Activated T-cell treated with anti-CD3 and anti-CD28 coated beads, Interleukin-2, amount 50 U/mL, for 4 hours (primary cell): ENCODE data around the gene TRIM13. TPM values are rescaled to one million over a fixed set of nuclear protein-coding genes. Genes with fewer than 3 reads are reported as not detected.
"Not testable (repeated sequence)": the region's sequence is repeated elsewhere in the genome, so short reads cannot be mapped to it uniquely, and the experiment has no call there.

Experiments used
- ATAC-seq, 2 donors: fragments of 200-7000 bp; cut with Tn5 transposase; one replicate each; pipeline ENCODE4 v1.10.0; 2021
- DNase-seq: peaks from one replicate; pipeline ENCODE4 v3.0.0-alpha.2; 2020
- H3K27me3 Mint-ChIP-seq: one replicate; pipeline ENCODE4 v1.8.0; 2021; ENCODE audit warnings: low read depth, mixed read lengths
- H3K36me3 Mint-ChIP-seq: one replicate; pipeline ENCODE4 v1.8.0; 2022; ENCODE audit warnings: mixed read lengths; ENCODE audit not compliant: insufficient read depth
- H3K4me1 Mint-ChIP-seq: one replicate; pipeline ENCODE4 v1.8.0; 2021; ENCODE audit warnings: low read depth, mixed read lengths
- H3K4me3 Mint-ChIP-seq: one replicate; pipeline ENCODE4 v1.8.0; 2021; ENCODE audit warnings: mild to moderate bottlenecking, moderate library complexity, mixed read lengths
- H3K9me3 Mint-ChIP-seq: one replicate; pipeline ENCODE4 v1.8.0; 2021; ENCODE audit warnings: mixed read lengths
- total RNA-seq, 3 donors: library from RNA; stranded (reverse); gene quantifications; one replicate each; pipeline ENCODE4 v1.2.1, GENCODE V29; 2021

The TRIM13 gene, protein sequence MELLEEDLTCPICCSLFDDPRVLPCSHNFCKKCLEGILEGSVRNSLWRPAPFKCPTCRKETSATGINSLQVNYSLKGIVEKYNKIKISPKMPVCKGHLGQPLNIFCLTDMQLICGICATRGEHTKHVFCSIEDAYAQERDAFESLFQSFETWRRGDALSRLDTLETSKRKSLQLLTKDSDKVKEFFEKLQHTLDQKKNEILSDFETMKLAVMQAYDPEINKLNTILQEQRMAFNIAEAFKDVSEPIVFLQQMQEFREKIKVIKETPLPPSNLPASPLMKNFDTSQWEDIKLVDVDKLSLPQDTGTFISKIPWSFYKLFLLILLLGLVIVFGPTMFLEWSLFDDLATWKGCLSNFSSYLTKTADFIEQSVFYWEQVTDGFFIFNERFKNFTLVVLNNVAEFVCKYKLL
- 10 to 100 TPM; 13.7 to 16.8 (median 15.3) TPM for total RNA-seq

DNA sequence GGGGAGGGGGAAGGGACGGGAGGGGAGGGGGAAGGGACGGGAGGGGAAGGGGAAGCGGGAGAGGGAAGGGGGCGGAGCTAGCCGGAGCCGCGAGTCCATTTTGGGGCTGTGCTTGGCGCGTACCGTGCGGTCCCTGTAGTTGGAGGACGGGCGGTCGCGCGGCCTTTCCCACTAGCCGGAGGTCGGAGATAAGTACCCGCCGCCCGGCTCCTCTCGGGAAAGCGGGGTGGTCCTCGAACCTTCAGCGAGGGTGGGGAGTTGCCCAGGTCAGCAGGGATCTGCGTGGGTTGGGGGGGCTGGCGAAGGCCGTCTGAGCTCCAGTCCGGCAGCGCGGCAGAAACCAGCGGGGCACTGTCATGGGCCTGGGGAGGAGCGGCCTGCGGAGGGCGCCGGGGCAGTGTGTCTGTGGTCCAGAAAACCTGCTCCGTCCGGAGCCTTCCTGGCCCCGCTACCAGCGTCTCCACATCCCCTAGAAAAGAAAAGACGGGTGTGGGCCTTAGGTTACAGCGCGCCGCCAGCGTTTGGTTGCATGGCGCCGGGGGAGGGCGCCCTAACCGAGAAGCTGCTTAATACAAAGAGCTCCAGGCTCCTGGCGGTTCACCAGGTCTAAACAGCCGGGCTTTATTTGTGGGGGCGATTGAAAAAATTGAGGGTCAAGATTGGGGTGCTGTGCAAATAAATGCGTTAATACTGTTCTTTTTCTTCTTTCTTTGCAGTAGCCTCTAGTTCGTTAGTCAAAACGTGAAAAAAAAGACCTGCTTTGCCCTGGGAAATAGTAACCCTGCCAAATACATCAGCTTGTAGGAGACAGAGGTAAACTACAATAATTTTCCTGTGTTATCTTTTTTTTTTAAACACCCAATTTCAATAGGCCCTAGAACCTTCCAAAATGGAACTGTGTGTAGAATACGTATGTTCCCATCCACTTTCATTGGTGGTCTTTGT lies at the start of gene TRIM13:
Gene TRIM13 (plus strand): TSS at position 92 of the 945 bp plus-strand sequence. CDS start 14,899 bp downstream, outside the sequence.
- ATAC-seq (peak; percentile 85 to 87), DNase-seq (peak; percentile 74)
- Mint-ChIP-seq H3K27me3 (no peaks in the 10 kb centered on the region), H3K4me1 (peaks cover 42% of the 10 kb centered on the region), H3K9me3 (no peaks in the 10 kb centered on the region), H3K4me3 (peak within 1 kb of the TSS; percentile 89), H3K36me3 (peaks cover 12% of the 10 kb centered on the region)

DNA sequence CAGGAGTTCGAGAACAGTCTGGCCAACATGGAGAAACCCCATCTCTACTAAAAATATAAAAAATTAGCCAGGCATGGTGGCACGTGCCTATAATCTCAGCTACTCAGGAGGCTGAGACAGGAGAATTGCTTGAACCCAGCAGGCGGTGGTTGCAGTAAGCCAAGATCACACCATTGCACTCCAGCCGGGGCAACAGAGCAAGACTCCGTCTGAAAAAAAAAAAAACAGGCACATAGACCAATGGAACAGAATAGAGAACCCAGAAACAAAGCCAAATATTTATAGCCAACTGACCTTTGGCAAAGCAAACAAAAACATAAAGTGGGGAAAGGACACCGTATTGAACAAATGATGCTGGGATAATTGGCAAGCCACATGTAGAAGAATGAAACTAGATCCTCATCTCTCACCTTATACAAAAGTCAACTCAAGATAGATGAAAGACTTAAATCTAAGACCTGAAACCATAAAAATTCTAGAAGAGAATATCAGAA lies 48.0 kb upstream of the TRIM13 start:
- ATAC-seq, H3K4me1 Mint-ChIP-seq, H3K4me3 Mint-ChIP-seq, H3K9me3 Mint-ChIP-seq, DNase-seq, H3K27me3 Mint-ChIP-seq, H3K36me3 Mint-ChIP-seq: not testable (repeated sequence)

DNA sequence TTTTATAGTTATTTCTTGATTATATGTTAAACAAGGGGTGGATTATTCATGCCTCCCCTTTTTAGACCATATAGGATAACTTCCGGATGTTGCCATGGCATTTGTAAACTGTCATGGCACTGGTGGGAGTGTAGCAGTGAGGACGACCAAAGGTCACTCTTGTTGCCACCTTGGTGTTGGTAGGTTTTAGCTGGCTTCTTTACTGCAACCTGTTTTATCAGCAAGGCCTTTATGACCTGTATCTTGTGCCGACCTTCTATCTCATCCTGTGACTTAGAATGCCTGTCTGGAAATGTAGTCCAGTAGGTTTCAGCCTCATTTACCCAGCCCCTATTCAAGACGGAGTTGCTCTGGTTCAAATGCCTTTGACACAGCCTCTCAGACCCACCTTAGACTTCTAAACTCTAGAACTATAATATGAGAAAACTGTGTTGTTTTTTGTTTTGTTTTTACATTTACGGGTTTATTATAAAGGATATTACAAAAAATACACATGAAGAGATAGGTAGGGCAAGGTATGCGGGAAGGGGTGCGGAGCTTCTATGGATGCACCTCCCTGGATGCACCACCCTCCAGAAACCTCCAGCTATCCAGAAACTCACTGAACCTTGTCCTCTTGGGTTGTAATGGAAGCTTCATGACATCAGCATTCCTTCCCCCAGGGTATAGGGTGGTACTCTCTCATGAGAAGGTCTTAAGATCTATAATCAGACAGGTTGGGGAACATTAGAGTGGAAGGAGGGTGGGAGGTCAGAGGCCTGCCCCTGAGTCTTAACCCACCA lies 44.9 kb upstream of the TRIM13 start:
- ATAC-seq (no peak), DNase-seq (no peak)
- H3K9me3 Mint-ChIP-seq = peaks cover 8% of the 10 kb centered on the region
- no peaks in the 10 kb centered on the region for H3K4me1 Mint-ChIP-seq
- peaks cover 9% of the 10 kb centered on the region for H3K27me3 Mint-ChIP-seq
- peaks cover 3% of the 10 kb centered on the region for H3K36me3 Mint-ChIP-seq
- H3K4me3 Mint-ChIP-seq = no peak overlapping the region

DNA sequence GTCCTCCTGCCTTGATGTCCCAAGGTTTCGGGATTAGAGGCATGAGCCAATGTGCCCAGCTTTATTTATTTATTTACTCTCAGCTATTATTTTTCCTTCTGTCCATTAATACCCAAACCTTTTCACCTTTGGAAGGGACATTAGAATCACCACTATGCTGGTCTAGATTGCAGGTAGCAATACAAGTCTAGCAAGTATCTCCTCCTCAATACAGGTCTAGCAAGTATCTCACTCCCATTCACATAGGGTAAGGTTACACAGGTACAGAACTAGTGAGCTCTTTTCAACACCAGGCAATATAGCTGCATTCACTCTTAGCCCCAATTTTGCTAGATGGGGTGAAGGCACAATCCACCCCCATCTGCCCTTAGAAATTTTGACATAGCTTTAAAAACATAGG lies 43.3 kb upstream of the TRIM13 start:
- H3K9me3 Mint-ChIP-seq = peaks cover 8% of the 10 kb centered on the region
- no peak for ATAC-seq
- H3K36me3 Mint-ChIP-seq = no peaks in the 10 kb centered on the region
- no peak for DNase-seq
- H3K27me3 Mint-ChIP-seq = peaks cover 9% of the 10 kb centered on the region
- no peaks in the 10 kb centered on the region for H3K4me1 Mint-ChIP-seq
- no peak overlapping the region for H3K4me3 Mint-ChIP-seq

DNA sequence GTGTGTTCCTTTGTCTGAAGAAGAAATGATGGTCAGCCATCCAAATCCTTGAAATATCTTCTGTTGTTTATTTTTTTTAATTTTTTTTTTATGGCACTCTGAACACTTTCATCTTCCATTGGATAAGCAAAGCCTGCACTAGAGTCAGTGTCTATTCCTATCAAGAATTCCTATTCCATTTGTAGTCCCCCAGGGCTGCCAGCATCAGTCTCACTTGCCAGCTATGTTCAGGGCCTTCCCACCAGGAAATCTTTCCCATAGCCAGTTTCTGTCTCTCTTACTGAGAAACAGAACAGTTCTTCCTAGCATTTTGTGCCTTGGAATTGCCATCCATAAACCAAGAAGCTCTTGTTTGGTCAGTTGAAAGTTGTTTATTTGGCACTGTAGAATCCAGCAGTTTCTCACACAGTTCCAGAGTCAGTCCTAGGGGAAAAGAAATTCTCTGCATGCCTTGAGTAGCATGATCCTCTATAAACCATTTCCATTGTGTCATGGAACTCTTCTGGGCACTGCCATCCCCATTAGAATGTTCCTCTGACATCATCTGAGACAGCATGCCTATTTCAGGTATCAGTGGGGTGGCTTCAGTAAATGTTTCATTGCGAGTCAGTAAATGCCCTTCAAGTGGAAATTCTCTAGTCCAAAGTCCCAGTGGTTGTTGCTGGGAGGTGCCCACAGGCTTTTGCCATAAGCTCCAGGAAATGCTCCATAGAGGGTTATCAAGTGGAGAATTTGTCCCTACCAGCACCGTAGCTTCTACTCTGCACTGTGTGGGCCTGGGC lies 42.0 kb upstream of the TRIM13 start:
- Mint-ChIP-seq H3K36me3 (peaks cover 8% of the 10 kb centered on the region), H3K4me1 (no peaks in the 10 kb centered on the region), H3K9me3 (no peaks in the 10 kb centered on the region), H3K27me3 (peaks cover 9% of the 10 kb centered on the region), H3K4me3 (no peak overlapping the region)
- ATAC-seq = no peak
- no peak for DNase-seq

DNA sequence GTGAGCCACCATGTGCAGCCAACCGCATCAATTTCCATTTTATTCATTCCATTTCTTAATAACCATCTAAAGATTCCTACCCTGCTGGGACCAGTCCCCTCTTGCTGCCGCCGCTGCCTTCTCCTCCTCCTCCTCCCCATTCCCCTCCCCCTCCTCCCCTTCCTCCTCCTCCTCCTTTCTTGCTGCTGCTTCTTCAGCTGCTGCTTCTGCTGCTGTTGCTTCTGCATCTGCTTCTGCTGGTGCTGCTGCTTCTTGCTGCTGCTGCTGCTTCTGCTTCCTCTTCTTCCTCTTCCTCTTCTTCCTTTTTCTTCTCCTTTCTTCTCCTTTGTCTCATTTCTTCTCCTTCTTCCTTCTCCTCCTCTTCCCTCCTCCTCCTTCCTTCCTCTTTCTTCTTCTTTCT lies 40.7 kb upstream of the TRIM13 start:
- ATAC-seq (no peak), DNase-seq (no peak)
- Mint-ChIP-seq H3K27me3 (peaks cover 9% of the 10 kb centered on the region), H3K36me3 (peaks cover 8% of the 10 kb centered on the region), H3K4me3 (no peak overlapping the region), H3K9me3 (no peaks in the 10 kb centered on the region), H3K4me1 (no peaks in the 10 kb centered on the region)

DNA sequence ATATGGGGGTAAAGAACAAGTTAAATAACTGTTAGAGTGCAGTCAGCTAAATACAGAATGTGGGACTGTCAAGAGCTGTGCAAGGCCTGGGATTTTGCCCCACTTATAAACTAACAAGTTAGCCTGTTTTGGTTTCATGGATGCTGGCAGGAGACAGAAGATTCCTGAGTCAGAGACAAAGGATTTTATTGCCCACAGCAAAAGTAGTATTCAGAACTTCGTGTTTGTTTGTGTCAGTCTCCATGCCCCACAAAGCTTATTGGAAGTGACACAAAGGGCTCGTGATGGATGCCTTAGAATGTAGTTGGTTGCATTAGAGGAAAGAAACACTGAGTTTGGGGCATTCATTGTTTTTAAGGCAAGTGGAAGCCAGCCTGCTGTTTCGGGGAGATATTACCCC lies 38.5 kb upstream of the TRIM13 start:
- Mint-ChIP-seq H3K4me1 (no peaks in the 10 kb centered on the region), H3K9me3 (peaks cover 7% of the 10 kb centered on the region), H3K4me3 (no peak overlapping the region), H3K27me3 (peaks cover 9% of the 10 kb centered on the region), H3K36me3 (peaks cover 15% of the 10 kb centered on the region)
- DNase-seq (no peak), ATAC-seq (no peak)

DNA sequence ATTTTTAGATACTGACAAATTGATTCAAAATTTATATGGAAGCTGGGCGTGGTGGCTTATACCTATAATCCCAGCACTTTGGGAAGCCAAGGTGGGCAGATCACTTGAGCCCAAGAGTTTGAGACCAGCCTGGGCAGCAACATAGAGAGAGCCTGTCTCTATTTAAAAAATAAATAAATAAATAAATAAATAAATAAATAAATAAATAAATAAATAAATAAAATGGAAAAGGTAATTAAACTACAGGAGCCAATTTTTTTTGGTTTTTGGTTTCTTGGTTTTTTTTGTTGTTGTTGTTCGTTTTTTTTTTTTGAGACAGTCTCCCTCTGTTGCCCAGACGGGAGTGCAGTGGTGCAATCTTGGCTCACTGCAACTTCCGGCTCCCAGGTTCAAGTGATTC lies 29.4 kb upstream of the TRIM13 start:
- peaks cover 17% of the 10 kb centered on the region for H3K36me3 Mint-ChIP-seq
- no peaks in the 10 kb centered on the region for H3K4me1 Mint-ChIP-seq
- peaks cover 22% of the 10 kb centered on the region for H3K9me3 Mint-ChIP-seq
- DNase-seq (no peak), ATAC-seq (no peak)
- no peak overlapping the region for H3K4me3 Mint-ChIP-seq
- no peaks in the 10 kb centered on the region for H3K27me3 Mint-ChIP-seq

DNA sequence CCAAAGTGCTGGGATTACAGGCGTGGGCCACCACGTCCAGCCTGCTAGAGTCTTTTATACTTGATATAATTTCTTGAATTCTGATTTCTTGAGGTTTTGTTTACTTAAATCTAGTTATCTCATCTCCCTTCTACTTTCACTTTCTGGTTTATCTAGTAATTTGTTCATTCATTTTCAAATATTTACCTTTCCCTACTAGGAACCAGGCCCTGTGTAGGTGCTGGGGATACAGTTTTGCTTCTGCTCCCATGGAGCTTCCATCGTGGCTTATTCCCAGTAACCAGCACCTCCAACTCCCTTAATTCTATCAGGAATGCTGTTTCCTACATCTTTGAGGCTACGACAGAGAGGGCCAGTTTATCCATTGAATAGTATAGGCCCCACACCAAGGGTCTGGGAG lies 24.1 kb upstream of the TRIM13 start:
- H3K27me3 Mint-ChIP-seq = no peaks in the 10 kb centered on the region
- H3K4me3 Mint-ChIP-seq = no peak overlapping the region
- no peaks in the 10 kb centered on the region for H3K9me3 Mint-ChIP-seq
- H3K4me1 Mint-ChIP-seq = no peaks in the 10 kb centered on the region
- DNase-seq (no peak), ATAC-seq (no peak)
- H3K36me3 Mint-ChIP-seq = no peaks in the 10 kb centered on the region

DNA sequence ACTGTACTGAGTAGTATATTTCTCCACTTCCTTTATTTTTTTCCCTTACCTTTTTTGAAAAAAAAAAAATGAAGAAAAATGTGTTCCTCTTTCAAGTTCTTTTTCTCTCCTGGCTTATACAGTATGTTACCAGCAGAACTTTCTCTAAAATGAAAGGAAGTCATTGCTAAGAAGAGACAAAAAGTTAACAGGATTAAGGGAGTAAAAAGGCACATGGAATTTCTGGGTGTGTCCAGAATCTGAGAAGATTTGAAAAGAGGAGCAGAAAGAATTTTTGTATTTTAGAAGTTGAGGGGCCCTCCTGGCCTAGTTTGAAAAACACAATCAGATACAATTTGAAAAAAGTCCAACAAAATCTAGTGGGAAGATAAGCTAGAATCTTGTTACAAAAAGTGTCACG lies 21.0 kb upstream of the TRIM13 start:
- ATAC-seq (no peak), DNase-seq (no peak)
- H3K36me3 Mint-ChIP-seq = no peaks in the 10 kb centered on the region
- no peaks in the 10 kb centered on the region for H3K9me3 Mint-ChIP-seq
- no peak overlapping the region for H3K4me3 Mint-ChIP-seq
- H3K4me1 Mint-ChIP-seq = no peaks in the 10 kb centered on the region
- no peaks in the 10 kb centered on the region for H3K27me3 Mint-ChIP-seq

DNA sequence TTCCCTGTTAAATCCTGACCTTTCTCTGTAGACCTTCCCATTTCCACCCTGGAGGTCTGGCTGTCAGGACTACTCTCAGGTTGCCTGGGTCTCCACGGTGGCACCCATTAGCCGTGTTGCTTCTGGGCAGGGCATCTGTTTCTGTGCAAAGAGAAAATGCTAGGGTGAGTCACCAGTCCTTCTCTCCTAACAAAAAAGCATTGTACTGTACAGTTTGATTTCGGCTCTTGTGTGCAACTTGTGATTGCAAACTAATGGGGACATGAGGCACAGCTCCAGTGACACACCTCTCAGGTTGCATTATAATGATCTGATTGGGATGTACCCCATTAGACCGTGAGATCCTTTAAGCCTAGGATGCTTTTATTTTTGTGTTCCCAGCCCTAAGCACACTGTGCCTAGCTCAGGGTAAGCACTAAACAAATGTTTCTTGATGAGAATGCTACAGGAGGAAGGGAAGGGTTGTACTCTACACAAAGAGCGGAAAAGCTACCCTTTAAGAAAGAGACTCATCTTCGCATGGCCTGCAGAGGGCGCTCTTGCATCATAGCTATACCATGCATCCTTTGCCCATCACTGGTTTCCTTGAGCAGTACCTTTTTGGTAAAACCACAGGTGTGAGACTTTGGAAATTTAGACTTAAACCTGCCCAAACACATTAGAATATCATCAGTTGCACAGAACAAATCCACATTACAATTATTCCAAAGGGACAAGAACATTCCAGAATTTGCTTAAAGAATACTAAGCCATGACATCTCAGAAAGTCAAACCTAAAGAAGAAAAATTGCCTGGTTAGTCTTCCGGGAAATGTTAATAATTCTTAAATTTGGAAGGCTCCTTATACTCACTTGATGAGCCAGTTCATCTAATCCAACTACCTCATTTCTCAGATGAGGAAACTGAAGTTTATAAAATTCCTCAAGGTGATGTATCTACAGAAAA lies 20.3 kb upstream of the TRIM13 start:
- Mint-ChIP-seq H3K9me3 (no peaks in the 10 kb centered on the region), H3K4me3 (no peak overlapping the region), H3K27me3 (no peaks in the 10 kb centered on the region), H3K4me1 (no peaks in the 10 kb centered on the region), H3K36me3 (no peaks in the 10 kb centered on the region)
- peak; percentile 74 for DNase-seq
- ATAC-seq = peak; percentile 74 to 80

DNA sequence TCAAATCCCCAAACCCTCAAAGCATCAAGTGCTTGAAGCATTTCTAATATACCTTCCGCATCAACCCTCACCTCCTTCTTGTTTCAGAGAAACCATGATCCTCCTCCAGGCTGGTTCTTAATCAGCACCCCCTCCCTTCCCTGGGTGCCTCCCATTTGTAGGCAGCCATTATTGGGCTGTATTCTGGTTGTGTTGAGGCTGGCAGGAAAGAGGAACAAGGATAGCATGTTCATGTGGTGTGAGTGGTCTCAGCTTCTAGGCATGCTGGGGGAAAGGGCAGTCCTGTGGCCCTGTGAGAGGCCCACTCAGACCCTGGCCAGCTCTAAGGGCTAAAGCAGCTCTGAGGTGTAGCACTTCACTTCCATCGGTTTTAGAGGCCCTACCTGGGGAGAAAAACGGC lies 18.9 kb upstream of the TRIM13 start:
- Mint-ChIP-seq H3K27me3 (no peaks in the 10 kb centered on the region), H3K4me3 (no peak overlapping the region), H3K4me1 (no peaks in the 10 kb centered on the region), H3K9me3 (no peaks in the 10 kb centered on the region), H3K36me3 (no peaks in the 10 kb centered on the region)
- DNase-seq (no peak), ATAC-seq (no peak)

DNA sequence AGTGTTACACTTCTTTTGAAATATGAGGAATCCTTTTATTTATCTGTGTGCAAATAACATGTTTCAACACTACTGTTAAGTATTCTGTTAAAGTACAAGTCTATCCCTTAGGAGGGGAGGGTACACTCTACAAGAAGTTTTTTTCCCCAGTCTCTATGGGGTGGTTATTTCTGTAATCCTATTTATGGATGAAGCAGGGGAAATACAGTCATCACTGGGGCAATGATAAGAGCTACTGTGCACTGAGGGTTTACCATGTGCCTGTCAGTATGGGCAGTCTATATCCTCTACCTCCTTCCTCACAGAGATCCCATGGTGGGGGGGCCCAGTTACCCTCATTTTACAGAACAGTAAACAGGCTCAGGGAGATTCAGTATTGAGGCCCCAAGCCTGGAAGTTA lies 16.6 kb upstream of the TRIM13 start:
- ATAC-seq (no peak), DNase-seq (no peak)
- Mint-ChIP-seq H3K27me3 (no peaks in the 10 kb centered on the region), H3K4me3 (no peak overlapping the region), H3K9me3 (no peaks in the 10 kb centered on the region), H3K4me1 (no peaks in the 10 kb centered on the region), H3K36me3 (peaks cover 2% of the 10 kb centered on the region)
